Astrocyte (in vitro differentiated cells and primary cell): Measurements from ENCODE around the gene ERC1. TPM values are rescaled to one million over a fixed set of nuclear protein-coding genes. Genes with fewer than 3 reads are reported as not detected.

Source experiments
- DNase-seq: peaks from one replicate; pipeline ENCODE4 v3.0.0-alpha.2; 2010; ENCODE audit warnings: low read depth
- FAIRE-seq: peaks from 2 replicates; lab custom pipeline; 2011; peaks lifted over from hg19 to GRCh38; lab: Jason Lieb, UNC
- H2AFZ ChIP-seq: 2 replicates; pipeline ENCODE4 v1.6.0; 2012; ENCODE audit warnings: low read depth, low read length, inconsistent platforms
- H3K27ac ChIP-seq: 2 replicates; pipeline ENCODE4 v1.5.1; 2011; ENCODE audit warnings: low read depth, low read length, inconsistent platforms
- H3K27me3 ChIP-seq: 2 replicates; pipeline ENCODE4 v1.6.0; 2011; ENCODE audit warnings: low read length, inconsistent platforms; ENCODE audit not compliant: insufficient read depth
- H3K36me3 ChIP-seq: 2 replicates; pipeline ENCODE4 v1.5.1; 2011; ENCODE audit warnings: low read length, inconsistent platforms; ENCODE audit not compliant: insufficient read depth
- H3K4me1 ChIP-seq: 2 replicates; pipeline ENCODE4 v1.5.1; 2011; ENCODE audit warnings: low read length, inconsistent platforms; ENCODE audit not compliant: insufficient read depth
- H3K4me2 ChIP-seq: 2 replicates; pipeline ENCODE4 v1.6.0; 2012; ENCODE audit warnings: low read length, inconsistent platforms
- H3K4me3 ChIP-seq: 2 replicates; pipeline ENCODE4 v1.5.1; 2011; ENCODE audit warnings: low read depth, mild to moderate bottlenecking, low read length, inconsistent platforms; ENCODE audit not compliant: insufficient read depth
- H3K79me2 ChIP-seq: 2 replicates; pipeline ENCODE4 v1.6.0; 2012; ENCODE audit warnings: mild to moderate bottlenecking, low read length, inconsistent platforms; ENCODE audit not compliant: insufficient read depth
- H3K9ac ChIP-seq: 2 replicates; pipeline ENCODE4 v1.6.0; 2012; ENCODE audit warnings: mild to moderate bottlenecking, low read length, inconsistent platforms
- H3K9me3 ChIP-seq: 2 replicates; pipeline ENCODE4 v1.5.1; 2012; ENCODE audit warnings: low read depth, mild to moderate bottlenecking, low read length, inconsistent platforms; ENCODE audit not compliant: insufficient read depth
- H4K20me1 ChIP-seq: 2 replicates; pipeline ENCODE4 v1.6.0; 2012; ENCODE audit warnings: low read length, inconsistent platforms; ENCODE audit not compliant: insufficient read depth
- H3K27ac Mint-ChIP-seq: one replicate; pipeline ENCODE4 v1.8.0; 2021; ENCODE audit warnings: mild to moderate bottlenecking, mixed read lengths; ENCODE audit not compliant: unreplicated experiment
- H3K27me3 Mint-ChIP-seq: one replicate; pipeline ENCODE4 v1.8.0; 2021; ENCODE audit warnings: low read depth, mixed read lengths; ENCODE audit not compliant: unreplicated experiment
- H3K36me3 Mint-ChIP-seq: one replicate; pipeline ENCODE4 v1.8.0; 2021; ENCODE audit warnings: low read depth, mixed read lengths; ENCODE audit not compliant: unreplicated experiment
- H3K4me1 Mint-ChIP-seq: one replicate; pipeline ENCODE4 v1.8.0; 2021; ENCODE audit warnings: low read depth, mixed read lengths; ENCODE audit not compliant: unreplicated experiment
- H3K4me3 Mint-ChIP-seq: one replicate; pipeline ENCODE4 v1.8.0; 2021; ENCODE audit warnings: mild to moderate bottlenecking, moderate library complexity, mixed read lengths; ENCODE audit not compliant: unreplicated experiment
- H3K9me3 Mint-ChIP-seq: one replicate; pipeline ENCODE4 v1.8.0; 2021; ENCODE audit warnings: mild to moderate bottlenecking, mixed read lengths; ENCODE audit not compliant: unreplicated experiment
- EZH2 ChIP-seq: IDR thresholded peaks from 2 replicates; pipeline ENCODE4 v1.6.1; 2012; ENCODE audit warnings: mild to moderate bottlenecking, low read length, inconsistent platforms; ENCODE audit not compliant: insufficient read depth
- total RNA-seq: library from RNA; stranded (reverse); gene quantifications from 2 replicates; pipeline ENCODE4 v1.2.1, GENCODE V29; 2021
- TF ChIP-seq, protein P1 (sequence below): IDR thresholded peaks from 2 replicates; pipeline ENCODE4 v1.5.1; 2011; ENCODE audit warnings: low read depth, mild to moderate bottlenecking, inconsistent platforms, low read length, moderate library complexity; ENCODE audit not compliant: insufficient read depth

ERC1 gene
- total RNA-seq, 1 donor from 2014 or later: 67.1 TPM

- H3K4me3 ChIP-seq: no peak overlapping the region
- H3K27ac ChIP-seq: no peak overlapping the region
- H2AFZ ChIP-seq: no peak overlapping the region
- H3K9ac ChIP-seq: no peak overlapping the region
- no peaks in the 10 kb centered on the region for H3K36me3 Mint-ChIP-seq
- H3K9me3 ChIP-seq: no peaks in the 10 kb centered on the region
- peak overlapping the region; percentile 50 for H3K4me2 ChIP-seq
- no peaks in the 10 kb centered on the region for H4K20me1 ChIP-seq
- H3K27me3 ChIP-seq: no peaks in the 10 kb centered on the region
- DNase-seq (peak; percentile 70), FAIRE-seq (peak; percentile 43)
- no peaks in the 10 kb centered on the region for H3K79me2 ChIP-seq
- H3K27ac Mint-ChIP-seq: peak overlapping the region; percentile 74
- no peaks in the 10 kb centered on the region for H3K27me3 Mint-ChIP-seq
- peaks cover 53% of the 10 kb centered on the region for H3K4me1 Mint-ChIP-seq
- no peaks in the 10 kb centered on the region for H3K9me3 Mint-ChIP-seq
- TF ChIP-seq, protein P1, sequence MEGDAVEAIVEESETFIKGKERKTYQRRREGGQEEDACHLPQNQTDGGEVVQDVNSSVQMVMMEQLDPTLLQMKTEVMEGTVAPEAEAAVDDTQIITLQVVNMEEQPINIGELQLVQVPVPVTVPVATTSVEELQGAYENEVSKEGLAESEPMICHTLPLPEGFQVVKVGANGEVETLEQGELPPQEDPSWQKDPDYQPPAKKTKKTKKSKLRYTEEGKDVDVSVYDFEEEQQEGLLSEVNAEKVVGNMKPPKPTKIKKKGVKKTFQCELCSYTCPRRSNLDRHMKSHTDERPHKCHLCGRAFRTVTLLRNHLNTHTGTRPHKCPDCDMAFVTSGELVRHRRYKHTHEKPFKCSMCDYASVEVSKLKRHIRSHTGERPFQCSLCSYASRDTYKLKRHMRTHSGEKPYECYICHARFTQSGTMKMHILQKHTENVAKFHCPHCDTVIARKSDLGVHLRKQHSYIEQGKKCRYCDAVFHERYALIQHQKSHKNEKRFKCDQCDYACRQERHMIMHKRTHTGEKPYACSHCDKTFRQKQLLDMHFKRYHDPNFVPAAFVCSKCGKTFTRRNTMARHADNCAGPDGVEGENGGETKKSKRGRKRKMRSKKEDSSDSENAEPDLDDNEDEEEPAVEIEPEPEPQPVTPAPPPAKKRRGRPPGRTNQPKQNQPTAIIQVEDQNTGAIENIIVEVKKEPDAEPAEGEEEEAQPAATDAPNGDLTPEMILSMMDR: no peak
- no peak for TF ChIP-seq EZH2
- peaks cover 15% of the 10 kb centered on the region for H3K4me1 ChIP-seq
- peak overlapping the region; percentile 4 for H3K4me3 Mint-ChIP-seq
- H3K36me3 ChIP-seq: no peaks in the 10 kb centered on the region
Observed at GRCh38 chr12:1357171-1357570, 366.1 kb downstream of the ERC1 start.

GRCh38 chr12:1357711-1358110 is 366.7 kb downstream of the ERC1 start:
- DNase-seq: no peak
- Histone ChIP-seq H2AFZ (no peak overlapping the region), H3K27ac (no peak overlapping the region), H3K36me3 (no peaks in the 10 kb centered on the region), H3K79me2 (no peaks in the 10 kb centered on the region), H3K4me2 (no peak overlapping the region), H3K9ac (no peak overlapping the region), H3K4me1 (peaks cover 15% of the 10 kb centered on the region), H3K4me3 (no peak overlapping the region), H3K27me3 (no peaks in the 10 kb centered on the region), H3K9me3 (no peaks in the 10 kb centered on the region), H4K20me1 (no peaks in the 10 kb centered on the region)
- H3K9me3 Mint-ChIP-seq: no peaks in the 10 kb centered on the region
- H3K36me3 Mint-ChIP-seq: no peaks in the 10 kb centered on the region
- H3K27ac Mint-ChIP-seq: peak overlapping the region; percentile 74
- H3K4me1 Mint-ChIP-seq: peaks cover 54% of the 10 kb centered on the region
- H3K4me3 Mint-ChIP-seq: peak overlapping the region; percentile 4
- H3K27me3 Mint-ChIP-seq: no peaks in the 10 kb centered on the region
- no peak for FAIRE-seq
- no peak for TF ChIP-seq EZH2
- TF ChIP-seq, protein P1: no peak

DNA sequence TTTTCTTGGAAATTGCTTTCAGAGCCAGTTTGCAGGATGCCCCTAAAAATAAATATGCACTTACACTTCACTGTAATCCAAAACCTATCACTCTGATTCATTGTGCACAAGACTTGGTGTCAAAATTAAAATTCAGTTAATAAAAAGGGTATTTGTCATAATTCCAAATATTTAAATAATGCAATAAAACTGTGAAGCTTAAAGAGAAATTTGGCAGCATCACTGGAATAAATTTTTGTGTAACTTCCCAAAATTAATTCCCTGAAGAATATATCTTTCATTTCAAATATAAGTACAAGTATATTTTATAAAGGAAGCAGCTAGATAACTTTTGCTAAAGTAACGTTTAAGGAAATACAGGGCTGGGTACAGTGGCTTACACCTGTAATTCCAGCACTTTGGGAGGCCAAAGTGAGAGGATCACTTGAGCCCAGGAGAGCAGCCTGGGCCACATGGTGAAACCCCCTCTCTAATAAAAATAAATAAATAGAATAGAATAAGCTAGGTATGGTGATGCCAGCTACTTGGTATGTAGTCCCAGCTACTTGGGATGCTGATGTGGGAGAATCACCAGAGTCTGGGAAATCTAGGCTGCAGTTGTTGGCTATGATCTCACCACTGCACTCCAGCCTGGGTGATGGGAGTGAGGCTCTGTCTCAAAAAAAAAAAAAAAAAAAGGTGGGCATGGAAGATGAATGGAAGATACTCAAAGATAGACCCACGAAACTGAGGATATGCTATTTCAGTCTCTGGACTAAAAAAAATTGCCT is 369.6 kb downstream of the ERC1 start:
- Histone ChIP-seq H2AFZ (no peak overlapping the region), H3K4me3 (no peak overlapping the region), H3K4me1 (peaks cover 15% of the 10 kb centered on the region), H3K9me3 (no peaks in the 10 kb centered on the region), H3K36me3 (no peaks in the 10 kb centered on the region), H3K9ac (no peak overlapping the region), H3K27ac (peak overlapping the region; percentile 36), H4K20me1 (no peaks in the 10 kb centered on the region), H3K79me2 (no peaks in the 10 kb centered on the region), H3K27me3 (no peaks in the 10 kb centered on the region), H3K4me2 (no peak overlapping the region)
- no peak for TF ChIP-seq EZH2
- TF ChIP-seq, protein P1: no peak
- Mint-ChIP-seq H3K36me3 (no peaks in the 10 kb centered on the region), H3K4me3 (peak overlapping the region; percentile 64), H3K4me1 (peaks cover 62% of the 10 kb centered on the region), H3K27ac (peak overlapping the region; percentile 98), H3K27me3 (no peaks in the 10 kb centered on the region), H3K9me3 (no peaks in the 10 kb centered on the region)
- peak; percentile 9 for FAIRE-seq
- peak; percentile 84 for DNase-seq
